ENCODE results near the gene AGBL4. TPM values are rescaled to one million over a fixed set of nuclear protein-coding genes. Genes with fewer than 3 reads are reported as not detected.

Gene AGBL4
- total RNA-seq, 1 donor from 2014 or later = 3.1 TPM

DNA sequence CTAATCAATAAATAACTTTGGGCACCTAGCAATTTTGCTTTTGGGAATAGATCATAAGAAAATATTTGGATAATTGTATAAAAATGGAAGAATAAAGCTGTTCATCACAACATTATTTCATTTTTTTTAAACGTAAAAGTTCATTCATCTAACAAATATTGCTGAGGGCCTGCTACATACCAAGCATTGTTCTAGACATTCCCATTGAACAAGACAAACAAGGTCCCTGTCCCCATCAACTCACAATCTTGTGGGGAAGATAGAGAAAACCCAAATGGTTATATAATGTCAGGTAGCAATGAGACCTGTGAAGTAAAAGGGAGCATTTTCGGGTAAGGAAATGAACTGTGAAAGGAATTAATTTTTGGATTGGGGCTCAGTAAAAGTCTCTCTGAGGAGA lies 1193.0 kb downstream of the AGBL4 start:
- Mint-ChIP-seq H3K4me1 (ENCODE audit: low read depth) (no peaks in the 10 kb centered on the region), H3K36me3 (ENCODE audit: insufficient read depth) (no peaks in the 10 kb centered on the region), H3K9me3 (ENCODE audit: low read depth) (no peaks in the 10 kb centered on the region), H3K4me3 (ENCODE audit: low read depth) (no peak overlapping the region), H3K27me3 (peaks cover 8% of the 10 kb centered on the region), H3K27ac (no peak overlapping the region)
- DNase-seq (ENCODE audit: low spot score, unreplicated experiment) = no peak
- TF ChIP-seq CTCF (IDR thresholded peaks at IDR 0.05; ENCODE audit: unreplicated experiment) = no peak

DNA sequence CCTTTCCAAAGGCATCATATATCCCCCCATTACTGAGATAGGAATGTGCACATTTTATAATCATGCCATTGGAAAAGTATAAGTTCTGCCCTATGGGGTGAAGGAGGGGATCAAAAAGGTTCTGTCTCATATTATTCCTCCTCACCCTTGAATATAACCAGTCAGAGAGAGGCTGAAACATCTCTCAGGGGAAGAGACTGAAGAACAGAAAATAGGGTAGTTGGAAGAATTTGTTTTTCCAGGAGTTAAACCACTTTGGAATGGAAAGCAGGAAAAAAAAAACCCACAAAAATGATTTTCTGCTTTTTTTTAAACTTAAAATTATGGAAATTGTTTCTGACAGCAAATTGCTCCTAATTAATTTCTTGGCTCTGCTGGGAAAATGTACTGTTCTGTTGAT lies 1194.3 kb downstream of the AGBL4 start:
- H3K27me3 Mint-ChIP-seq = peaks cover 6% of the 10 kb centered on the region
- H3K4me3 Mint-ChIP-seq (ENCODE audit: low read depth) = no peak overlapping the region
- H3K27ac Mint-ChIP-seq = no peak overlapping the region
- TF ChIP-seq CTCF (IDR thresholded peaks at IDR 0.05; ENCODE audit: unreplicated experiment) = no peak
- H3K36me3 Mint-ChIP-seq (ENCODE audit: insufficient read depth) = no peaks in the 10 kb centered on the region
- no peaks in the 10 kb centered on the region for H3K9me3 Mint-ChIP-seq (ENCODE audit: low read depth)
- no peaks in the 10 kb centered on the region for H3K4me1 Mint-ChIP-seq (ENCODE audit: low read depth)
- no peak for DNase-seq (ENCODE audit: low spot score, unreplicated experiment)

DNA sequence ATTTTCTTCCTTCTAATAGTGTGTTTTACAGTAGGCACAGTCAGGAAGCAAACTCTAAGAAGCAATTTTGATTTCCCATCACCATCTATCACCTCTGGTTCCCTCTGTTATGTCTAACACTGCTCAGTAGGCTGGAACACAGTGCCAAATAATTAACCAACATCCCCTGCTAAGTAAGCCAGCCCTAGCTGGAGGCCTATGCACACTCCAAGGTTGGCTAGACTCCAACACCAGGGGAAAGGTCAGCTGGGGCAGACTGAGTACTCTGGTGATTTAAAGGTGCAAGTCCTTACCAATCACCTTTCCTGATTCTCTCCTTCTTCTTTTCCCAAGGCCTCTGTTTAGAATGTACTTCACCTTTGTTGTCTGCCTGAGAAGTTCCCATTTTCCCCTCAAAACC lies 1200.6 kb downstream of the AGBL4 start:
- Mint-ChIP-seq H3K36me3 (ENCODE audit: insufficient read depth) (no peaks in the 10 kb centered on the region), H3K27ac (peak overlapping the region; percentile 20), H3K4me3 (ENCODE audit: low read depth) (no peak overlapping the region), H3K27me3 (peaks cover 10% of the 10 kb centered on the region), H3K9me3 (ENCODE audit: low read depth) (no peaks in the 10 kb centered on the region), H3K4me1 (ENCODE audit: low read depth) (peaks cover 2% of the 10 kb centered on the region)
- DNase-seq (ENCODE audit: low spot score, unreplicated experiment) = no peak
- TF ChIP-seq CTCF (IDR thresholded peaks at IDR 0.05; ENCODE audit: unreplicated experiment) = no peak

- Mint-ChIP-seq H3K4me3 (ENCODE audit: low read depth) (no peak overlapping the region), H3K27me3 (peaks cover 4% of the 10 kb centered on the region), H3K27ac (no peak overlapping the region), H3K4me1 (ENCODE audit: low read depth) (peaks cover 2% of the 10 kb centered on the region), H3K36me3 (ENCODE audit: insufficient read depth) (no peaks in the 10 kb centered on the region), H3K9me3 (ENCODE audit: low read depth) (no peaks in the 10 kb centered on the region)
- no peak for DNase-seq (ENCODE audit: low spot score, unreplicated experiment)
- TF ChIP-seq CTCF (IDR thresholded peaks at IDR 0.05; ENCODE audit: unreplicated experiment) = no peak
Measured at GRCh38 chr1:48820491-48820890, 1203.3 kb downstream of the AGBL4 start.

DNA sequence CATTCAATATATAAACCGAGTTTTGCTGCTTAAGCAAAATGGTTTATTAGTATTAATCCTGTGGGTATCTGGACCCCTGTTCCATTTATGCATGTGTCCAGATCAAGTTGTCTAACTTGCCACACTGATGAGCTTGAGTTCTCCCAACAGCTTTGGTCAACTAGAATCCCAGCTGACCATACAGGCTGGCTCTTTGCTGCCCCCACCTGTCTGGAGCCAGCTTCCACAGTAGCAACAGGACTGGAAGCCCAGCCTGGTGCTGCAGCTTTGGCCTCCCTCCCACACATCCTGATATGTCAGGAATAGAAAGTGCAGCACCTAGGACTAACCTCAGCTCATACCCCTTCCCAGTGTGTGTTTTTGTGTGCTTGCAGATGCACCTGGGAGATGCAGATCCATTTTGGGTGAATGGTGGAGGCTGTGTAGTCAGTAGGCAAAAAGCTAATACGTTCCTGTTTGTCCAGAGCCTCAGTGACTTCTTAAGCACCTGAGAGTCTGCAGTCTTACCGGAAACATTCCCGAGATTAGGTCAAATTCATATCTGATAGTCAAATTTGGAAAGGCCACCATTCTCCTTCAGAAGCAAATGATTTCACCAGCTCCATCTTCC lies 1206.1 kb downstream of the AGBL4 start:
- Mint-ChIP-seq H3K27me3 (no peaks in the 10 kb centered on the region), H3K4me3 (ENCODE audit: low read depth) (no peak overlapping the region)

More for the DNA sequence above, 1206.1 kb downstream of the AGBL4 start:
- peak; percentile 84 for TF ChIP-seq CTCF (IDR thresholded peaks at IDR 0.05; ENCODE audit: unreplicated experiment)
- no peak overlapping the region for H3K27ac Mint-ChIP-seq
- no peaks in the 10 kb centered on the region for H3K4me1 Mint-ChIP-seq (ENCODE audit: low read depth)
- H3K36me3 Mint-ChIP-seq (ENCODE audit: insufficient read depth) = no peaks in the 10 kb centered on the region
- no peaks in the 10 kb centered on the region for H3K9me3 Mint-ChIP-seq (ENCODE audit: low read depth)
- peak; percentile 55 for DNase-seq (ENCODE audit: low spot score, unreplicated experiment)
